ENCODE data around the gene GMDS. TPM values are rescaled to one million over a fixed set of nuclear protein-coding genes. Genes with fewer than 3 reads are reported as not detected.

GMDS gene
- total and polyA plus RNA-seq, 2 experiments from 2014 or later, result 30.1 to 36.5 TPM

DNA sequence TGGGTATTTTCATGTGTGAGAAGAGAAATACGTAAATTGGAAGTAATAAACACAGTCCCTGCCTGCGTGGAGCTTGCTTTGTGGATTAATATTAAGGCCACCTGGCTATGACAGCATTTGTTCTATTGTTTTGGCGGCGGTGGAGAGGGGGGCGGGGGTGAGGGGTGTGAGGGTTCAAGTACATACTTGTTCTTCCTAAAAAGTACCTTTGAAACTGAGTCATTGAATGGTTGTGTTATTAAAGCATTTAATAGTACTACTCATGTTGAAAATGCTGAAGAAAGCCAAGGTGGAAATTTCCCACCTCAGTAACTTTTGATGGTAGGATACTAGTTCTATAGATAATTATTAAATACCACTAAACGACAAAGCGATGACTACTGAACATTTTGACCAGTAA lies 540.7 kb downstream of the GMDS start:
- no peaks in the 10 kb centered on the region for H3K27me3 ChIP-seq (ENCODE audit: insufficient read depth)
- Mint-ChIP-seq H3K27ac (no peak overlapping the region), H3K4me3 (no peak overlapping the region), H3K27me3 (ENCODE audit: insufficient read depth, low read depth, poor library complexity) (peaks cover 5% of the 10 kb centered on the region), H3K9me3 (no peaks in the 10 kb centered on the region), H3K36me3 (ENCODE audit: low read depth) (no peaks in the 10 kb centered on the region), H3K4me1 (0 out of 3 replicates have a peak, but pooled peaks cover 7% of the 10 kb centered on the region)
- no peak for ATAC-seq
- H2AFZ ChIP-seq, result no peak overlapping the region
- no peaks in the 10 kb centered on the region for H3F3A ChIP-seq (replicated peaks; ENCODE audit: low read depth)
- no peak overlapping the region for H3K27ac ChIP-seq (ENCODE audit: low read depth)
- no peaks in the 10 kb centered on the region for H4K20me1 ChIP-seq (replicated peaks; ENCODE audit: insufficient read depth)
- H3K79me2 ChIP-seq (replicated peaks; ENCODE audit: insufficient read depth), result no peaks in the 10 kb centered on the region
- H3K4me3 ChIP-seq, result no peak overlapping the region
- H3K4me1 ChIP-seq (ENCODE audit: insufficient read depth), result no peaks in the 10 kb centered on the region
- TF ChIP-seq JUNB (IDR thresholded peaks at IDR 0.05; ENCODE audit: unreplicated experiment), result no peak
- TF ChIP-seq STAT1 (IDR thresholded peaks at IDR 0.05; ENCODE audit: unreplicated experiment), result no peak
- TF ChIP-seq POLR2AphosphoS5 (IDR thresholded peaks at IDR 0.05; ENCODE audit: low read depth), result no peak
- TF ChIP-seq, protein P1, sequence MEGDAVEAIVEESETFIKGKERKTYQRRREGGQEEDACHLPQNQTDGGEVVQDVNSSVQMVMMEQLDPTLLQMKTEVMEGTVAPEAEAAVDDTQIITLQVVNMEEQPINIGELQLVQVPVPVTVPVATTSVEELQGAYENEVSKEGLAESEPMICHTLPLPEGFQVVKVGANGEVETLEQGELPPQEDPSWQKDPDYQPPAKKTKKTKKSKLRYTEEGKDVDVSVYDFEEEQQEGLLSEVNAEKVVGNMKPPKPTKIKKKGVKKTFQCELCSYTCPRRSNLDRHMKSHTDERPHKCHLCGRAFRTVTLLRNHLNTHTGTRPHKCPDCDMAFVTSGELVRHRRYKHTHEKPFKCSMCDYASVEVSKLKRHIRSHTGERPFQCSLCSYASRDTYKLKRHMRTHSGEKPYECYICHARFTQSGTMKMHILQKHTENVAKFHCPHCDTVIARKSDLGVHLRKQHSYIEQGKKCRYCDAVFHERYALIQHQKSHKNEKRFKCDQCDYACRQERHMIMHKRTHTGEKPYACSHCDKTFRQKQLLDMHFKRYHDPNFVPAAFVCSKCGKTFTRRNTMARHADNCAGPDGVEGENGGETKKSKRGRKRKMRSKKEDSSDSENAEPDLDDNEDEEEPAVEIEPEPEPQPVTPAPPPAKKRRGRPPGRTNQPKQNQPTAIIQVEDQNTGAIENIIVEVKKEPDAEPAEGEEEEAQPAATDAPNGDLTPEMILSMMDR (conservative IDR thresholded peaks at IDR 0.05; ENCODE audit: low read depth in 2 of 2), result no peak
- no peak for TF ChIP-seq EZH2 (IDR thresholded peaks at IDR 0.05; ENCODE audit: low read depth, unreplicated experiment)
- TF ChIP-seq ZNF114 (CRISPR knock-in tag; IDR thresholded peaks at IDR 0.05), result no peak
- TF ChIP-seq, protein P2, sequence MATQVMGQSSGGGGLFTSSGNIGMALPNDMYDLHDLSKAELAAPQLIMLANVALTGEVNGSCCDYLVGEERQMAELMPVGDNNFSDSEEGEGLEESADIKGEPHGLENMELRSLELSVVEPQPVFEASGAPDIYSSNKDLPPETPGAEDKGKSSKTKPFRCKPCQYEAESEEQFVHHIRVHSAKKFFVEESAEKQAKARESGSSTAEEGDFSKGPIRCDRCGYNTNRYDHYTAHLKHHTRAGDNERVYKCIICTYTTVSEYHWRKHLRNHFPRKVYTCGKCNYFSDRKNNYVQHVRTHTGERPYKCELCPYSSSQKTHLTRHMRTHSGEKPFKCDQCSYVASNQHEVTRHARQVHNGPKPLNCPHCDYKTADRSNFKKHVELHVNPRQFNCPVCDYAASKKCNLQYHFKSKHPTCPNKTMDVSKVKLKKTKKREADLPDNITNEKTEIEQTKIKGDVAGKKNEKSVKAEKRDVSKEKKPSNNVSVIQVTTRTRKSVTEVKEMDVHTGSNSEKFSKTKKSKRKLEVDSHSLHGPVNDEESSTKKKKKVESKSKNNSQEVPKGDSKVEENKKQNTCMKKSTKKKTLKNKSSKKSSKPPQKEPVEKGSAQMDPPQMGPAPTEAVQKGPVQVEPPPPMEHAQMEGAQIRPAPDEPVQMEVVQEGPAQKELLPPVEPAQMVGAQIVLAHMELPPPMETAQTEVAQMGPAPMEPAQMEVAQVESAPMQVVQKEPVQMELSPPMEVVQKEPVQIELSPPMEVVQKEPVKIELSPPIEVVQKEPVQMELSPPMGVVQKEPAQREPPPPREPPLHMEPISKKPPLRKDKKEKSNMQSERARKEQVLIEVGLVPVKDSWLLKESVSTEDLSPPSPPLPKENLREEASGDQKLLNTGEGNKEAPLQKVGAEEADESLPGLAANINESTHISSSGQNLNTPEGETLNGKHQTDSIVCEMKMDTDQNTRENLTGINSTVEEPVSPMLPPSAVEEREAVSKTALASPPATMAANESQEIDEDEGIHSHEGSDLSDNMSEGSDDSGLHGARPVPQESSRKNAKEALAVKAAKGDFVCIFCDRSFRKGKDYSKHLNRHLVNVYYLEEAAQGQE (IDR thresholded peaks at IDR 0.05; ENCODE audit: unreplicated experiment), result no peak
- H3K4me2 ChIP-seq, result no peak overlapping the region
- H3K9me2 ChIP-seq (ENCODE audit: insufficient read depth), result no peaks in the 10 kb centered on the region
- DNase-seq (ENCODE audit: low spot score), result no peak
- no peaks in the 10 kb centered on the region for H3K36me3 ChIP-seq (ENCODE audit: insufficient read depth)

DNA sequence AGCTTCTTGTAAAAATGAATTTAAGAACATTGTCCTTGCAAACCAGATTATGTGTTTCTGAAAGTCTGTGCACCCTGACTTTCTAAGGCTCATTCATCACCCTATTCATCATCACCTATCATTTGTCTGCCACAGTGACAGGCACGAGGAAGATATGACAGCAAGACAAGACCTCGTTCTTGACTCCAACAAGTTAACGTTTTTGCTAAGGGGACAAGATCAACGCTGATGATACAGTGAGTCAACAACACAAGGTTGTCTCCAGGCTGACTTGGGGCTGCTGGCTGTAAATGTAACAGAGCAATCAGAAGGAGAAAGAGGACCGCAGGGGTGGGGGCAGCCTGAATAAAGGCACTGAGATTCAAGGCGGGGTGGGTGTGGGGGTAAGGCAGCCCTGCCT lies 541.5 kb downstream of the GMDS start:
- Histone ChIP-seq H3K4me2 (no peak overlapping the region), H3K27ac (ENCODE audit: low read depth) (no peak overlapping the region), H3F3A (replicated peaks; ENCODE audit: low read depth) (no peaks in the 10 kb centered on the region), H2AFZ (no peak overlapping the region), H3K79me2 (replicated peaks; ENCODE audit: insufficient read depth) (no peaks in the 10 kb centered on the region), H4K20me1 (replicated peaks; ENCODE audit: insufficient read depth) (no peaks in the 10 kb centered on the region), H3K4me3 (no peak overlapping the region), H3K27me3 (ENCODE audit: insufficient read depth) (no peaks in the 10 kb centered on the region), H3K36me3 (ENCODE audit: insufficient read depth) (no peaks in the 10 kb centered on the region), H3K9me2 (ENCODE audit: insufficient read depth) (no peaks in the 10 kb centered on the region), H3K4me1 (ENCODE audit: insufficient read depth) (no peaks in the 10 kb centered on the region)
- Mint-ChIP-seq H3K27ac (no peak overlapping the region), H3K4me1 (0 out of 3 replicates have a peak, but pooled peaks cover 7% of the 10 kb centered on the region), H3K9me3 (peaks cover 3% of the 10 kb centered on the region; the same call in 1 of the 3 replicates), H3K27me3 (ENCODE audit: insufficient read depth, low read depth, poor library complexity) (peaks cover 5% of the 10 kb centered on the region), H3K36me3 (ENCODE audit: low read depth) (no peaks in the 10 kb centered on the region), H3K4me3 (no peak overlapping the region)
- ATAC-seq (no peak), DNase-seq (ENCODE audit: low spot score) (no peak)
- TF ChIP-seq ZNF331 (CRISPR knock-in tag; IDR thresholded peaks at IDR 0.05; ENCODE audit: low read depth) (no peak), EZH2phosphoT487 (IDR thresholded peaks at IDR 0.05; ENCODE audit: unreplicated experiment) (no peak), NANOG (IDR thresholded peaks at IDR 0.05; ENCODE audit: borderline replicate concordance) (no peak), STAT1 (IDR thresholded peaks at IDR 0.05; ENCODE audit: unreplicated experiment) (no peak), CREB1 (CRISPR knock-in tag; IDR thresholded peaks at IDR 0.05; ENCODE audit: low read depth) (no peak)
- TF ChIP-seq, protein P2 (IDR thresholded peaks at IDR 0.05; ENCODE audit: unreplicated experiment), result no peak
- TF ChIP-seq, protein P1 (conservative IDR thresholded peaks at IDR 0.05; ENCODE audit: low read depth in 2 of 2), result no peak
